Transverse colon (tissue), 4 donors: ENCODE measurements around the gene MPDU1.

Experiments used
- EP300 ChIP-seq: sonication (generic); formaldehyde crosslinking; IDR thresholded peaks from one replicate; pipeline ENCODE4 v1.6.1; 2017; ENCODE audit warnings: antibody characterized with exemption, low read depth
- POLR2A ChIP-seq: fragments of 450-650 bp; IDR thresholded peaks from one replicate; pipeline ENCODE4 v1.6.1; 2016; ENCODE audit warnings: antibody characterized with exemption, mild to moderate bottlenecking, moderate library complexity
- POLR2AphosphoS5 ChIP-seq, 3 donors: sonication (generic); formaldehyde crosslinking; IDR thresholded peaks; one replicate each; pipeline ENCODE4 v1.6.1; 2016; ENCODE audit warnings: antibody characterized with exemption in 3 of 3
- TF ChIP-seq, protein P1 (sequence below), 5 experiments: fragments of 200-600 bp in 3 of 5; fragments of 450-650 bp in 2 of 5; sonication (generic) in 3 of 5; IDR thresholded peaks; 1 replicate in 2 of 5; 2 replicates in 3 of 5; pipeline ENCODE4 v1.5.1; 2016 to 2017; ENCODE audit warnings: antibody characterized with exemption in 5 of 5, inconsistent platforms in 3 of 5, mild to moderate bottlenecking in 2 of 5, moderate library complexity in 1 of 5

DNA sequence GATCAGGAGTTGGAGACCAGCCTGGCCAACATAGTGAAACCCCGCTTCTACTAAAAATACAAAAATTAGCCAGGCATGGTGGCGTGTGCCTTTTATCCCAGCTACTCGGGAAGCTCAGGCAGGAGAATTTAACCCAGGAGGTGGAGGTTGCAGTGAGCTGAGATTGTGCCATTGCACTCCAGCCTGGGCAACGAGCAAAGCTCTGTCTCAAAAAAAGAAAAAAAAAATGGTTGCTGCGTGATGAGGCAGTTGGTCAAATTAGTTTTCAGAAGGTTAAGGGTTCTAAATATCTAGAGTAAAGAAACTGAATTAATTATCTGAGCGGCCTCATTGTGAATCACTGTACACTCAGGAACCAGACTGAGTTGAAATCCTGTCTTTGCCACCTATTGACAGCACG, 7.7 kb upstream of the MPDU1 start:
- no peak for TF ChIP-seq POLR2AphosphoS5 (IDR thresholded peaks at IDR 0.05)
- TF ChIP-seq, protein P1, sequence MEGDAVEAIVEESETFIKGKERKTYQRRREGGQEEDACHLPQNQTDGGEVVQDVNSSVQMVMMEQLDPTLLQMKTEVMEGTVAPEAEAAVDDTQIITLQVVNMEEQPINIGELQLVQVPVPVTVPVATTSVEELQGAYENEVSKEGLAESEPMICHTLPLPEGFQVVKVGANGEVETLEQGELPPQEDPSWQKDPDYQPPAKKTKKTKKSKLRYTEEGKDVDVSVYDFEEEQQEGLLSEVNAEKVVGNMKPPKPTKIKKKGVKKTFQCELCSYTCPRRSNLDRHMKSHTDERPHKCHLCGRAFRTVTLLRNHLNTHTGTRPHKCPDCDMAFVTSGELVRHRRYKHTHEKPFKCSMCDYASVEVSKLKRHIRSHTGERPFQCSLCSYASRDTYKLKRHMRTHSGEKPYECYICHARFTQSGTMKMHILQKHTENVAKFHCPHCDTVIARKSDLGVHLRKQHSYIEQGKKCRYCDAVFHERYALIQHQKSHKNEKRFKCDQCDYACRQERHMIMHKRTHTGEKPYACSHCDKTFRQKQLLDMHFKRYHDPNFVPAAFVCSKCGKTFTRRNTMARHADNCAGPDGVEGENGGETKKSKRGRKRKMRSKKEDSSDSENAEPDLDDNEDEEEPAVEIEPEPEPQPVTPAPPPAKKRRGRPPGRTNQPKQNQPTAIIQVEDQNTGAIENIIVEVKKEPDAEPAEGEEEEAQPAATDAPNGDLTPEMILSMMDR (IDR thresholded peaks at IDR 0.05), result no peak
- TF ChIP-seq POLR2A, result no peak
- no peak for TF ChIP-seq EP300
